HCT116 (cell line): Measurements from ENCODE around the gene SLC46A1.

ENCODE experiments used
- CTCF ChIP-seq, 3 experiments: fragments of 200-600 bp in 1 of 3; sonication (generic) in 1 of 3; IDR thresholded peaks in 2 of 3; conservative IDR thresholded peaks in 1 of 3; 2 replicates each; pipeline ENCODE4 v1.5.1; 2012 to 2017; ENCODE audit warnings: low read depth in 2 of 3, low read length in 2 of 3, antibody characterized with exemption in 1 of 3, borderline replicate concordance in 1 of 3, control low read depth in 1 of 3, mild to moderate bottlenecking in 1 of 3, mixed read lengths in 1 of 3, mixed run types in 1 of 3, moderate library complexity in 1 of 3; ENCODE audit not compliant: insufficient read depth in 1 of 3
- MAX ChIP-seq: IDR thresholded peaks from 2 replicates; pipeline ENCODE4 v1.6.1; 2012
- POLR2A ChIP-seq: IDR thresholded peaks from 2 replicates; pipeline ENCODE4 v1.7.0; 2011; ENCODE audit warnings: borderline replicate concordance; ENCODE audit not compliant: insufficient read depth, insufficient read length; ENCODE audit errors: extremely low read depth

GRCh38 chr17:28426081-28426519 is 20.1 kb upstream of the SLC46A1 start:
- TF ChIP-seq POLR2A, result no peak
- no peak for TF ChIP-seq MAX
- TF ChIP-seq CTCF (IDR thresholded peaks at IDR 0.05 in 2 of 3, conservative IDR thresholded peaks at IDR 0.05 in 1 of 3; ENCODE audit: borderline replicate concordance in 1 of 3, insufficient read depth in 1 of 3, low read depth in 2 of 3, low read length in 2 of 3), result peak in 2 of 3 experiments; percentile 64 to 69; a peak in 4 of 6 replicates
